K562 (cell line): ENCODE measurements around the gene ATG13. TPM values are rescaled to one million over a fixed set of nuclear protein-coding genes. Genes with fewer than 3 reads are reported as not detected.

Experiments used
- ATAC-seq: fragments of 200-7000 bp; cut with Tn5 transposase; 3 replicates; pipeline ENCODE4 v1.9.1; 2020; ENCODE audit warnings: moderate library complexity
- BruUV-seq: library from RNA; stranded (reverse); fragments of 400-500 nt; replicated peaks from 2 replicates; lab custom pipeline; 2021; lab: Mats Ljungman, UMichigan
- CTCF ChIA-PET: fragments of 300-600 bp; formaldehyde crosslinking; extraction: SDS; loops from one replicate; lab custom pipeline; 2021; ENCODE audit warnings: low intra/inter-chr PET ratio; lab: Yijun Ruan, JAX
- POLR2A ChIA-PET: fragments of 300-600, 350-650 bp; sonication (Branson Sonifier 250); formaldehyde crosslinking; extraction: SDS; loops from one replicate; lab custom pipeline; 2021; ENCODE audit warnings: antibody characterized with exemption, inconsistent platforms; lab: Yijun Ruan, JAX
- DNase-seq, 4 experiments: peaks; one replicate each; pipeline versions ENCODE4 v3.0.0 to v3.0.0-alpha.2; 2011 to 2018; ENCODE audit warnings: low spot score in 3 of 4, mixed read lengths in 3 of 4; ENCODE audit errors: extremely low read depth in 1 of 4
- FAIRE-seq: peaks from 2 replicates; lab custom pipeline; 2011; peaks lifted over from hg19 to GRCh38; lab: Jason Lieb, UNC
- H2AFZ ChIP-seq: 2 replicates; pipeline ENCODE4 v1.6.0; 2011; ENCODE audit warnings: low read depth, low read length, control low read depth, inconsistent platforms
- H3K27ac ChIP-seq: fragments of 200-600 bp; 3 replicates; pipeline ENCODE4 v1.8.0; 2011; ENCODE audit warnings: low read depth, mild to moderate bottlenecking, control low read depth, inconsistent platforms, low read length, moderate library complexity, mixed read lengths; ENCODE audit errors: extremely low read depth
- H3K27me3 ChIP-seq, 2 experiments: fragments of 300-600 bp in 1 of 2; 2 replicates in 1 of 2; 3 replicates in 1 of 2; pipeline versions ENCODE4 v1.6.0 to v1.8.0; 2011; ENCODE audit warnings: inconsistent platforms in 2 of 2, low read length in 2 of 2, mild to moderate bottlenecking in 1 of 2, mixed read lengths in 1 of 2, moderate library complexity in 1 of 2; ENCODE audit not compliant: control insufficient read depth in 2 of 2, insufficient read depth in 2 of 2
- H3K36me3 ChIP-seq: fragments of 300-600 bp; 3 replicates; pipeline ENCODE4 v1.8.0; 2011; ENCODE audit warnings: mild to moderate bottlenecking, low read length, inconsistent platforms; ENCODE audit not compliant: control insufficient read depth, insufficient read depth
- H3K4me1 ChIP-seq, 2 experiments: fragments of 200-600 bp in 1 of 2; replicated peaks in 1 of 2; 2 replicates in 1 of 2; 3 replicates in 1 of 2; pipeline versions ENCODE4 v1.5.1 to v1.8.0; 2011; ENCODE audit warnings: inconsistent platforms in 2 of 2, low read length in 2 of 2, mild to moderate bottlenecking in 1 of 2, mixed read lengths in 1 of 2, moderate library complexity in 1 of 2; ENCODE audit not compliant: control insufficient read depth in 2 of 2, insufficient read depth in 2 of 2
- H3K4me2 ChIP-seq: 2 replicates; pipeline ENCODE4 v1.6.1; 2011; ENCODE audit warnings: low read length, control low read depth, inconsistent platforms, mixed read lengths; ENCODE audit not compliant: insufficient read depth
- H3K4me3 ChIP-seq: fragments of 200-600 bp; sonication (generic), shearing (Covaris generic); 2 replicates; pipeline ENCODE4 v1.5.1; 2016; ENCODE audit warnings: control low read depth, inconsistent platforms
- H3K79me2 ChIP-seq: fragments of 200-600 bp; 3 replicates; pipeline ENCODE4 v1.8.0; 2011; ENCODE audit warnings: low read length, inconsistent platforms; ENCODE audit not compliant: control insufficient read depth, insufficient read depth
- H3K9ac ChIP-seq, 2 experiments: 2 replicates each; pipeline versions ENCODE4 v1.6.0 to v1.6.1; 2011; ENCODE audit warnings: low read depth in 2 of 2, low read length in 2 of 2, control low read depth in 1 of 2, inconsistent platforms in 1 of 2, mild to moderate bottlenecking in 1 of 2, mixed read lengths in 1 of 2; ENCODE audit not compliant: insufficient read depth in 1 of 2
- H3K9me1 ChIP-seq: one replicate; pipeline ENCODE4 v1.6.0; 2011; ENCODE audit warnings: inconsistent platforms, mild to moderate bottlenecking, low read length, moderate library complexity; ENCODE audit not compliant: control insufficient read depth, insufficient read depth
- H3K9me3 ChIP-seq: replicated peaks from 2 replicates; pipeline ENCODE4 v1.5.1; 2011; ENCODE audit warnings: low read depth, low read length, inconsistent platforms; ENCODE audit not compliant: control insufficient read depth, insufficient read depth
- H4K20me1 ChIP-seq: replicated peaks from 2 replicates; pipeline ENCODE4 v1.6.1; 2011; ENCODE audit warnings: low read length, inconsistent platforms, mixed read lengths; ENCODE audit not compliant: control insufficient read depth, insufficient read depth
- C11orf30 ChIP-seq: fragments of 450-650 bp; IDR thresholded peaks from 2 replicates; pipeline ENCODE4 v1.6.1; 2016; ENCODE audit warnings: low read depth, mild to moderate bottlenecking
- CBFB ChIP-seq: sonication (generic); formaldehyde crosslinking; IDR thresholded peaks from 2 replicates; pipeline ENCODE4 v1.4.0; 2020; ENCODE audit warnings: mild to moderate bottlenecking, missing genetic modification reagents
- CREBBP ChIP-seq: IDR thresholded peaks from one replicate; pipeline ENCODE4 v1.6.1; 2012; ENCODE audit warnings: low read depth, mild to moderate bottlenecking, control low read depth, inconsistent platforms, low read length
- DDX20 ChIP-seq: fragments of 450-650 bp; IDR thresholded peaks from 2 replicates; pipeline ENCODE4 v1.6.1; 2016; ENCODE audit warnings: missing genetic modification characterization, low read depth, mild to moderate bottlenecking, missing compliant biosample characterization, moderate library complexity
- DMBX1 ChIP-seq: fragments of 250-450 bp; sonication (Bioruptor Pico); IDR thresholded peaks from 2 replicates; pipeline ENCODE4 v1.8.0; 2022; ENCODE audit warnings: inconsistent platforms, mild to moderate bottlenecking, moderate library complexity, borderline replicate concordance
- HCFC1 ChIP-seq: IDR thresholded peaks from 2 replicates; pipeline ENCODE4 v1.6.1; 2012; ENCODE audit warnings: low read depth, low read length, improper control_type of control experiment
- HDAC6 ChIP-seq: IDR thresholded peaks from 2 replicates; pipeline ENCODE4 v1.6.1; 2012; ENCODE audit warnings: low read depth, mild to moderate bottlenecking, control low read depth, inconsistent platforms, low read length, moderate library complexity
- JUND ChIP-seq, 2 experiments: IDR thresholded peaks; 2 replicates in 1 of 2; 3 replicates in 1 of 2; pipeline ENCODE4 v1.6.1; 2011; ENCODE audit warnings: borderline replicate concordance in 2 of 2, low read depth in 2 of 2, low read length in 2 of 2, improper control_type of control experiment in 1 of 2, missing biosample characterization in 1 of 2, missing genetic modification characterization in 1 of 2, missing genetic modification reagents in 1 of 2
- MAFG ChIP-seq: fragments of 450-650 bp; conservative IDR thresholded peaks from 2 replicates; pipeline ENCODE4 v1.6.1; 2016; ENCODE audit warnings: missing genetic modification characterization, missing compliant biosample characterization
- MYC ChIP-seq, 2 experiments: fragments of 250-450 bp in 1 of 2; sonication (Bioruptor Pico) in 1 of 2; IDR thresholded peaks; 2 replicates each; pipeline versions ENCODE4 v1.5.1 to v1.6.1; 2012 to 2021; ENCODE audit warnings: low read depth in 2 of 2, borderline replicate concordance in 1 of 2, improper control_type of control experiment in 1 of 2, low read length in 1 of 2, mild to moderate bottlenecking in 1 of 2, moderate library complexity in 1 of 2
- PYGO2 ChIP-seq: fragments of 450-650 bp; IDR thresholded peaks from 2 replicates; pipeline ENCODE4 v1.6.1; 2016; ENCODE audit warnings: mild to moderate bottlenecking, missing genetic modification characterization, moderate library complexity, missing compliant biosample characterization
- SP2 ChIP-seq: IDR thresholded peaks from 2 replicates; pipeline ENCODE4 v1.6.1; 2011; ENCODE audit warnings: mild to moderate bottlenecking, low read depth, low read length, moderate library complexity; ENCODE audit not compliant: poor library complexity, severe bottlenecking; ENCODE audit errors: extremely low read depth
- SRF ChIP-seq, 2 experiments: fragments of 250-450, 450-650 bp in 1 of 2; sonication (Bioruptor Pico) in 1 of 2; sonication (generic) in 1 of 2; formaldehyde crosslinking; IDR thresholded peaks; 2 replicates each; pipeline versions ENCODE4 v1.5.0 to v1.5.1; 2020 to 2022; ENCODE audit warnings: mild to moderate bottlenecking in 1 of 2, missing genetic modification reagents in 1 of 2
- TBP ChIP-seq: optimal IDR thresholded peaks from 2 replicates; pipeline ENCODE3; 2011; ENCODE audit warnings: low read depth, low read length, improper control_type of control experiment
- TFAM ChIP-seq: fragments of 250-450 bp; sonication (Bioruptor Pico); conservative IDR thresholded peaks from 2 replicates; pipeline ENCODE4 v1.5.0; 2021; ENCODE audit warnings: mild to moderate bottlenecking, moderate library complexity
- ZNF165 ChIP-seq: fragments of 250-450 bp; sonication (Bioruptor Pico); IDR thresholded peaks from 2 replicates; pipeline ENCODE4 v1.4.0; 2020; ENCODE audit warnings: borderline replicate concordance
- ZNF224 ChIP-seq: sonication (generic); formaldehyde crosslinking; IDR thresholded peaks from 2 replicates; pipeline ENCODE4 v1.8.0; 2022; ENCODE audit warnings: mild to moderate bottlenecking, missing genetic modification reagents
- WGBS: fragments of 100-300 bp; shearing (Covaris generic); methylation state at CpG from one replicate; pipeline ENCODE4 v1.1.6; 2016; ENCODE audit warnings: low coverage, mixed read lengths; ENCODE audit not compliant: insufficient coverage; ENCODE audit errors: missing lambda C conversion rate; 5-methylcytosine and 5-hydroxymethylcytosine counted together
- in situ Hi-C: fragments of 300-500 bp; cut with MboI; formaldehyde crosslinking; loops from 4 replicates; pipeline ENCODE4 v1.15.0; 2018; ENCODE audit warnings: inconsistent platforms, mixed read lengths
- intact Hi-C: fragments of 100-400 bp; cut with micrococcal nuclease; formaldehyde crosslinking; loops from 2 replicates; pipeline ENCODE4 v1.14.2; 2022
- polyA plus RNA-seq, 8 experiments: library from polyadenylated mRNA; depleted of rRNA in 4 of 8; stranded (reverse) in 5 of 8; unstranded in 3 of 8; fragments of >200 nt; fragmentation: Nextera tagmentation in 2 of 8; fragmentation: Illumina TruSeq in 1 of 8; extraction: Ambion mirVana in 2 of 8; extraction: Trizol in 1 of 8; gene quantifications; 2 replicates each; pipeline versions ENCODE4 v1.2.1 to v1.2.3, GENCODE V29; 2011 to 2014; ENCODE audit warnings: inconsistent platforms in 1 of 8, missing spikeins in 1 of 8
- total RNA-seq, 7 experiments: library from RNA; depleted of rRNA in 6 of 7; stranded (reverse); fragments of >200 nt in 6 of 7; fragmentation: Illumina TruSeq in 2 of 7; extraction: Trizol in 2 of 7; gene quantifications; 2 replicates each; pipeline versions ENCODE4 v1.2.1 to v1.2.3, GENCODE V29; 2011 to 2021; ENCODE audit warnings: low replicate concordance in 1 of 7
- TF ChIP-seq, protein P1 (sequence below): sonication (generic); formaldehyde crosslinking; IDR thresholded peaks from 2 replicates; pipeline ENCODE4 v1.8.1; 2022; ENCODE audit warnings: missing genetic modification reagents

The ATG13 gene
- total and polyA plus RNA-seq, 9 of the 15 experiments (the other 6 are each of a cell fraction or from before 2014, with no cell fraction given), result 13.1 to 61.5 (median 36.5) TPM

DNA sequence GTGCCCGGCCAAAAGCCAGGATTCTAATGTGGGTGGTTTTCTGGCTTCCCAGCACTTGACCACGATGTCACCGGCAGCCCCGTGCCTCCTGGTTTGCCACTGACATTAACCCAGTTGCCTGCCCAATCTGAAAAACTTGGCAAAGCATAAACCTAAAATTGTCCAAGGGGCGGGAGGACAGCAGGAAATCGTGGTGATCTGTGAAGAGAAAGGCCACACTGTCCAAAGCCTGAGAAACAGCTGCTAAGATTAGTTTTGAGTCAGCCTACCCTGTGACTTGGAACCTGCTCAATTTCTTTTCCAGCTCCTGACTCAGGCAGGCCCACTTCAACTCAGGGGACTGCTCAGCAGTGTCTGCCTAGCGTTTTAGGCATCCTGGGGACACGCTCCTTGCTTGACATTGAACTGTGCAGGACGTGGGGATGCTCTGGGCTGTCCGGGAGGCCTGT, 93.5 kb downstream of the ATG13 start (continued):
- TF ChIP-seq, protein P1, sequence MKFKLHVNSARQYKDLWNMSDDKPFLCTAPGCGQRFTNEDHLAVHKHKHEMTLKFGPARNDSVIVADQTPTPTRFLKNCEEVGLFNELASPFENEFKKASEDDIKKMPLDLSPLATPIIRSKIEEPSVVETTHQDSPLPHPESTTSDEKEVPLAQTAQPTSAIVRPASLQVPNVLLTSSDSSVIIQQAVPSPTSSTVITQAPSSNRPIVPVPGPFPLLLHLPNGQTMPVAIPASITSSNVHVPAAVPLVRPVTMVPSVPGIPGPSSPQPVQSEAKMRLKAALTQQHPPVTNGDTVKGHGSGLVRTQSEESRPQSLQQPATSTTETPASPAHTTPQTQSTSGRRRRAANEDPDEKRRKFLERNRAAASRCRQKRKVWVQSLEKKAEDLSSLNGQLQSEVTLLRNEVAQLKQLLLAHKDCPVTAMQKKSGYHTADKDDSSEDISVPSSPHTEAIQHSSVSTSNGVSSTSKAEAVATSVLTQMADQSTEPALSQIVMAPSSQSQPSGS (CRISPR knock-in tag), result no peak
- TF ChIP-seq SP2 (no peak), HCFC1 (no peak), C11orf30 (no peak)

DNA sequence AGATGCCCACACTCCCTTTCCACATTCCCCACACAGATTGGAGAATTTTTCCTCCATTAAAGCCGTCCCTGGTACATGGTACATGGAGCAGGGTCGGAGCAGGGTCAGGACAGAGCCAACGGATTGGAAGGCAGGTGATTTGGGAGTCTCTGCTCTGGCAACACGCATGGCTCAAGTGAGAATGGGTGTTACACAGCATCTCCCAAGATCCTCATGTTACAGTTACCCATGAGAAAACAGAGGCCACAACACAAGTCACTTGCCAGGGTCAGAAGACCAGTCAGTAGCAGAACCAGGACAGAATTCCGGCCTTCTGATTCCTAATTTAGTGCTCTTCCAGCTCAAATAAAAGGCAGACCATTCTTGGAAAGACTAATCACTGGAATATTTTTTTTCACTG, 94.0 kb downstream of the ATG13 start:
- Histone ChIP-seq H3K27ac (no peak overlapping the region), H3K4me2 (no peak overlapping the region), H3K9ac (no peak overlapping the region), H2AFZ (no peak overlapping the region), H3K4me3 (no peak overlapping the region), H4K20me1 (no peaks in the 10 kb centered on the region), H3K36me3 (peaks cover 11% of the 10 kb centered on the region; the same call in 1 of the 3 replicates), H3K79me2 (no peaks in the 10 kb centered on the region), H3K9me1 (no peaks in the 10 kb centered on the region), H3K27me3 (no peaks in the 10 kb centered on the region), H3K9me3 (no peaks in the 10 kb centered on the region), H3K4me1 (no peaks in the 10 kb centered on the region)
- ATAC-seq (no peak), FAIRE-seq (no peak), DNase-seq (no peak)
- no TSS peak for BruUV-seq
- ChIA-PET CTCF (no interaction called here), POLR2A (interaction anchor here (0.8 to 1.9 kb wide), 4 partner anchors 9 to 115 kb away, joined by 3 to 7 read pairs (median 3); partner anchors contain the start of gene ZNF408)
- WGBS, result 49% methylated on average over 5 of the region's 5 CpGs
- intact Hi-C loops (no loop called here), in situ Hi-C loops (no loop called here)
- TF ChIP-seq MAFG (tag) (no peak), ZNF165 (CRISPR knock-in tag) (no peak), TBP (no peak), TFAM (no peak), PYGO2 (tag) (no peak), CBFB (CRISPR knock-in tag) (no peak), MYC (IDR thresholded peaks at IDR 0.05; ENCODE audit: low read depth, low read length) (no peak), MYC (CRISPR knock-in tag; IDR thresholded peaks at IDR 0.05; ENCODE audit: borderline replicate concordance, low read depth) (no peak), DDX20 (tag) (no peak), DMBX1 (CRISPR knock-in tag) (no peak), ZNF224 (no peak), CREBBP (no peak), HDAC6 (no peak), SRF (CRISPR knock-in tag; IDR thresholded peaks at IDR 0.05) (no peak), JUND (IDR thresholded peaks at IDR 0.05; ENCODE audit: borderline replicate concordance, low read depth, low read length) (no peak), JUND (tag; IDR thresholded peaks at IDR 0.05; ENCODE audit: borderline replicate concordance, low read depth, low read length) (no peak)
